ENCODE data around the gene VAC14.

Gene VAC14

GRCh38 chr16:70740914-70741782, 59.8 kb downstream of the VAC14 start:
- no peak for DNase-seq

- no peak for DNase-seq
Measured at GRCh38 chr16:70740174-70740913, 60.6 kb downstream of the VAC14 start.

DNA sequence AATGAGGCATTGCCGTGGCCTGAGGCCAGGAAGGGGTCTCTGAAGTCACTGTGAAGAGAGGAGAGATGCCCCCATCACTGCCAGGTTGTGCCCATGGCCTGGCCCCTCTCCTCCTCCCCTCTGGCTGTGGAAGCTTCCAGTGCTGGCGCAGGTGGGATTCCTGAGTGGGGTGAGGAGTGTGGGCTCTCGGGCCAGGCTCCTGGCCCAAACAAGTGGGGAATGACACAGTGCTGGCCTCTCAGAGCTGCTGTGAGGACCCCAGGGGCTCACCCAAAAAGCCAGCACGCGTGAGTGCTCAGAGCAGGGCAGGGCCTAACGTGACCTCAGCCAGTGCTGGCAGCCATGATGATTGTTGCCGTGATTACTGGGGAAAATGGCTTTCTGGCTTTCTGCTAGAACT, 61.6 kb downstream of the VAC14 start:
- no peak for DNase-seq

DNA sequence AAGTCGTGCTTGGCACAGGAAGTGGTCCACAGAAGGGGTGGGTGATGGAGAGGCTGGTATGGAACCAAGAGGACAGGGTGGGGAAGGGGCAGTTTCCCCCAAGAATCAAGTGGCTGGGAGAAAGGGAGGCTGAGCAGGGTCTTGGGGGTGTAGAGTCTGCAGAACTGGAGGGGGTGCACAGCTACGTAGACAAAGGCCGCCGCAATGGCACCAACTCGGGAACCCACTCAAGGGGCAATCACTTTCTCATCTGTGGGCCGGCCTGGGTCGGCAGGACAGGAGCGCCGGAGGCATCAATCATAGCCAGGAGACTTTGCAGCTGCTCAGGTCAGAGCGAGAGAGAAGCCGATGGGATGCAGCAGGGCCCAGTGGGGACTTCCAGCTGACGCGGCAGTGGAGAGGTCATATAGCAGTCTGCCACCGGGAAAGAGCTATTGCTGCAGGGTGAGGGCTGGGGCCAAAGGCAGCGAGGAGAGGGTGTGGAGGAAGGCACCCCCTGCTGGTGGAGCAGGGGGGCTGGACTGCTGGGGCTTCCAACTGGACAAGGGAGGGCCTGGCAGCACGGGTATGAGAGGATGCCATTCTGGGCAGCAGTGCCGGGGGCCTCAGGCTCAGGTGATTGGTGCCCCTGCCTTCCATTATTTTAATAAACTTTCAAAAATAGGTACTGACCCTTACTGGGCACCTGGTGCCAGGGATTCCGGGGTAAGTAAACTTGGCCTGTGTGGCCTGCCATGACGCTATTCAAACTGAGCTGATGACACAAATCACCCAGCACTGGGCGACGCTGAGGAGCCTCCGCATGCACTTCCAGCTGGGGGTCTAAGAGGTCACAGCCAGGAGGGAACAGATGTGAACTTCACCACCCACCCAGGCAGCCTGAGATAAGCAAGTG, 62.6 kb downstream of the VAC14 start:
- peak; percentile 72 for DNase-seq

DNA sequence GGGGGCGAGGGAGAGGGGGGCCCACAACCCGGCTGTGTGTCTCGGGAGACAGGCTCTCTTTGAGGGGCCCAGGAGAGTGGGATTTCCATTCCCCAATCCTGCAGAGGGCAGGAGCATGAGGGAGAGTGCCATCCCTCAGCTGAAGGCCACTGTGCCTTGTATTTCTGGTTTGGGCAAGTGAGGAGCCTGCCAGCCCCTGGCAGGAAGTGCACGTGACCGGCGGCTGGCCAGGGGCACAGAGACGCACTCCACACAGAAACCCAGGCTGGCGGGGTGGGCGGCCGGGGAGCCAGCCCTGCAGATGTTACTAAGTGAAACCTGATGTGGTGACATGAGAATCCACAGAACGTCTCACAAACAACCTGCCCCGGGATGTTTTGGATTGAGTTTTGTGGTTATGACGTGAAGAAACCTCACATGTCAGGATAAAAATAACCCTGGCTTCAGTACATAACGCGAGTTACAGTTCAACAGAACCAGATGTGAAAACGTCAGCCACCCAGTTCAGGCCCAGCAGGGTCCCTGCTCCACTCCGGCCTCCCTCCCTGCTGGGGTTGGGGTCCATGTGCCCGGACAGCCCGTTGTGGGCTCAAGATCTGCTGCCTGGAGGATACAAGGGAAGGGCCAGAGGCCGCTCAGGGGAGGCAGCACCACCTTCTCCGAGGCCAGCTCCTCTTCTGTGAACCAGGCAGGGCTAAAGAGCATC, 63.4 kb downstream of the VAC14 start:
- DNase-seq: no peak

DNA sequence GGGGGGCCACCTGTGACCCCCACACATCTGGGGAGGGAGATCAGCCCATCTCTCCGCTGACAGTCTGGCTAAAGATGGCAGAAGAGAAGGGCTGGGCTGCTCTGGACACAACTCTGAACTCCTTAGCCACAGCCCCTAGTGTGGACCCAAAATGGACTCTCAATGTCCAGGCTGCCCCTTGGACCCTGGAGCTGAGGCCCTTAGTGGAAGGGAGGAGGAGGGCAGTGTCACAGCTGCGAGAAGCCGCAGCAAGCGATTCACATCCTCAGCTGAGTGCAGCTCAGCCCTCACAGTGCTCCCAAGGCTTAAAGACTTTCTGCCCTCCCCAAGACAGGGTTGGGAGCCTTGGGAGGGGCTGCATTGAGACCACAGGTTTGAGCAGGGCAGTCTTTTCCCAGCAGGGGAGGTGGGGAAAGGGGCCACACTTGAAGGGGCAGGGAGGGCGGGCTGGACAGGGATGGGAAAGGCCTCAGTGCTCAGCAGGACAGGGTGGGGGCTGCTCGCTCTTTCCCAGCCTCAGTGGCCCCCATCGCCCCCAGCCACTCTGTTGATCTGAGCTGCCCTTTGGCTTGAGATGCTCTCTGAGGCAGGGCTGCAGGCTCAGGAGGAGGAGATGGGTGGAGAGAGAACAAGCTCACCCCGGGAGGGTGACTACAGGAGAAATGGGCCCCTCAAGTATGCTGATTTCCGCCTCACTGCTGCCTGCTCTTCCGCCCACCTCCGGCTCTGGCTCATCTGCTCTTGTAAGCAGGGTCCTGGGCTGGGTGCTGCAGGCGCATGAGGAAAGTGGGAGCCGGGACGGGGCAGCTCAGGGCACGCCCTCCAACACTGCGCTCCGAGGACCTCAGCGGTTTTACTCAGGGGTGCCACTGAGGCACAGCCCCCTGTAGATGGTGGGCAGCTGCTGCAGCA, 64.2 kb downstream of the VAC14 start:
- no peak for DNase-seq

- DNase-seq: no peak
Measured at GRCh38 chr16:70735141-70735979, 65.6 kb downstream of the VAC14 start.

GRCh38 chr16:70734522-70735095, 66.3 kb downstream of the VAC14 start:
- DNase-seq: no peak

- peak; percentile 76 for DNase-seq
Measured at GRCh38 chr16:70730944-70731343, 70.0 kb downstream of the VAC14 start.

DNA sequence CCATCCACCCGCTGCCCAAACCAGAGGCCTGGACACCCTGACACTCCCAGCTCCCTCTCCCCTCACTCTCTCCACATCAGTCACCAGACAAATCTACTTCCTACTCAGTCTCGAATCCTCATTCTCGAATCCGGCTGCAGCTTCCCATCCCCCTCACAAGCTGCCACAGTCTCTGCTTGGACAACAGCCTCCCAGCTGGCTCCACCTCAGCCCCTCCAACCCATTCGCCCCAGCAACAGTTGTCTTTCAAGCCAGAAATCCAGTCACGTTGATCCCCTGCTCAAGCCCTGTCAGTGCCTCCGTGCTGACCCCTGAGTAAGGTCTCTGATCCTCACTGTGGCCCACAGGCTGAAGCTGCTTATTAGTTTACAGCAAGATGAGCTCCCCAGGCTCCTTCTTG, 70.9 kb downstream of the VAC14 start:
- DNase-seq: peak; percentile 97

DNA sequence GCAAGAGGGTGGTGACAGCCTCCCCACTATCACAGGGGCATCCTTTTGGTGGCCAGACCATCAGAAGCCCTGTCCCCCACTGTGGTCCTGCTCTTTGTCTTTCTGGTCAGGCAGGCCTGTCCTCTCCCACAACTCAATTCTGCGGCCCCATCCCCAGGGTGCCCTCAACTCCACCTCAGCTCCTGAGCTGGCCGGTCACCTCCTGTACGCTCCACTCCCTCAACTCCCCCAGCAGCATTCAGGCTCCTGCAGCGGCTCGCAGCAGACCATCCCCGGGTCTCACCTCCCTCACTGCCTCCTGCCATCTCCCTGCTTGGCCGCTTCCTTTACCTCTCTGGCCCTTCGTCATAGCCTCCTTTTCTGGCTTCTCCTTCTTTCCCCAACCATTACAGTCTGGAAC, 71.7 kb downstream of the VAC14 start:
- DNase-seq: no peak

DNA sequence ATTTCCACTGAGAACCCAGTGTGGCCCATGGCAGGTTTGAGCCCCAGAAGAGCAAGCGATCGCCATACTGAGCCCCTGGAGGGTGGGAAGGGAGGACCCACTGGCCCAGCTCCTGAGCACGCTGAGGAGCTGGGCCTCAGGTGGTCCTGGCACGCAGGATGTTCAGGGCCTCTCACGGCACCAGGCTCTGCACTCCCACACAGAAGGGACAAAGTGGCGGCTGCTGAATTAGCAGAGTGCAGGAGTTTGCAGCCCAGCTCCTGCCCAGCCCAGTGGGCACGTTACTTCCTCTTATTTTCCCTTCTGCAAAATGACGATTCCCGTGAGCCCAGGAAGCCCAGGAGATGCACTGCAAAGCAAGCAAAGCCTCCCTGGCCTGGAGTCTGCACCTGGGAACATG, 72.8 kb downstream of the VAC14 start:
- DNase-seq: no peak

GRCh38 chr16:70726892-70727361, 74.0 kb downstream of the VAC14 start:
- no peak for DNase-seq

GRCh38 chr16:70725912-70726828, 74.8 kb downstream of the VAC14 start:
- DNase-seq: no peak

DNA sequence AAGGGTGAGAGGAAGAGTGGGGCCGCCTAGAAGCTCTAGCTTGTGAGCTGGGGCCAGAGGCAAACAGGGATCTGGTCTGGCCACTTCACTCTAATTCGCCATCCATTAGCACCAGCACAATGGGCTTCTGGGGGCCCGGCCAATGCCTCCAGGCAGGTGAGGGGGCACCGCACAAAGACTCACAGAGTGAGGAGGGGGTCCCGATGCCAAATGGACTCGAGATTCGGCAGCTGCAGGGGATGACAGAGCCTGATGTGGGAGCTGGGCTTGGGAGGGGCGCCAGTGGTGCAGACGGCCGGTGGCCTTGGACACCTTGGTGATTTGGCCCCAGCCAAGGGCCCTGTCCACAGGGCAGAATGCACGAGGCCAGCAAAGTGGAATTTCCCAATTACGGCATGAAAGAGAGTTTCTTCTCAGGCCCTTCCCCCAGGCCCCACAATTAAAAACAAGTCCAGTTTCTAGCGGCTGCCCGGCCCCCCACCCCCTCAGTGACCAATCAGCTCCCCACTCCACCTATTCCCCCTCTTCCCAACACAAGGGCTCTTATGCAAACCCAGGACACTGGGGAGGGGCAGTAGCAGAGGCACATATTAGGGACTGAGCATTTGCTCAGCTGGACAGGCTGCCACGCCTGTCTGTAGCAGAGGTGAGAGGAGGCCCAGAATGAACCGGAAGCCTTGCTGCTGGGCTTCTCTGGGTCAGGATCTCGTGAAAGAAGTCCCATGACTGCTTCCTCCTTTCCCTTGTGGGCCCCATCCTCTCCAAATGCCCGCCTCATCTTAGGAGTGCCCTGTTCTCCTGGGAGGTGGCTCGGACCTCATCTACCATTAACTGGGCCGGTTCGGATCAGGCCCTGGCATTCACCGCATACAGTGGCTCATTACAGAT, 75.7 kb downstream of the VAC14 start:
- DNase-seq: no peak

GRCh38 chr16:70724146-70725023, 76.6 kb downstream of the VAC14 start:
- no peak for DNase-seq

DNA sequence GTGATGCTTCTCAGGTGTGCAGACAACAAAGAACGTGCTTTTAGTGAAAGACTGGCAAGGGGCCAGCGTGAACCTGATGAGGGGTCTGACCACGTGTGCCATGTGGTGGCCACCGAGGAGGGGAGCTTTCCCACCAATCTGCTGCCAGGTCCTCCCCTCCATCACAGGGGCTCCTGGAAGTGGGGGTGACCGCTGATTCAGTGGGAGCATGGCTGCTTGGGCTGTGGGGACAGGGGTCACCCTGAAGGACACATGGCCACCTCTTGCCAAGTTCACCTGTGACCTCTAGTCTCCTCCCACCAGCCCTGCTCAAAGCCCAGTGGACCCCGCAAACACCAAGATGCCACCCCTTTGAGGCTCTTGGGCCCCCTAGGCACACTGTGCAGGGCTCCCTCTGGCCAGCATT, 77.2 kb downstream of the VAC14 start:
- no peak for DNase-seq
